ENCODE measurements around the gene PDLIM5.

- TF ChIP-seq FOXM1 (IDR thresholded peaks at IDR 0.05; ENCODE audit: borderline replicate concordance) (no peak), ARNT (IDR thresholded peaks at IDR 0.05) (no peak)
Observed at GRCh38 chr4:94570558-94570957, 118.8 kb downstream of the PDLIM5 start.
